Left forelimb (tissue), 1 donor: ENCODE measurements around the gene MACROH2A1.
A peak's percentile ranks its signal among the peaks of the same experiment; 100 is the strongest.

Experiments used
- DNase-seq: peaks from one replicate; pipeline ENCODE4 v3.0.0-alpha.2; 2018; ENCODE audit warnings: low spot score

The MACROH2A1 gene

GRCh38 chr5:135398855-135399793 is at the start of gene MACROH2A1:
TSS of gene MACROH2A1 (minus strand) at chr5:135399231. CDS start at chr5:135389093, 10,138 bp downstream.
- DNase-seq = peak; percentile 93

DNA sequence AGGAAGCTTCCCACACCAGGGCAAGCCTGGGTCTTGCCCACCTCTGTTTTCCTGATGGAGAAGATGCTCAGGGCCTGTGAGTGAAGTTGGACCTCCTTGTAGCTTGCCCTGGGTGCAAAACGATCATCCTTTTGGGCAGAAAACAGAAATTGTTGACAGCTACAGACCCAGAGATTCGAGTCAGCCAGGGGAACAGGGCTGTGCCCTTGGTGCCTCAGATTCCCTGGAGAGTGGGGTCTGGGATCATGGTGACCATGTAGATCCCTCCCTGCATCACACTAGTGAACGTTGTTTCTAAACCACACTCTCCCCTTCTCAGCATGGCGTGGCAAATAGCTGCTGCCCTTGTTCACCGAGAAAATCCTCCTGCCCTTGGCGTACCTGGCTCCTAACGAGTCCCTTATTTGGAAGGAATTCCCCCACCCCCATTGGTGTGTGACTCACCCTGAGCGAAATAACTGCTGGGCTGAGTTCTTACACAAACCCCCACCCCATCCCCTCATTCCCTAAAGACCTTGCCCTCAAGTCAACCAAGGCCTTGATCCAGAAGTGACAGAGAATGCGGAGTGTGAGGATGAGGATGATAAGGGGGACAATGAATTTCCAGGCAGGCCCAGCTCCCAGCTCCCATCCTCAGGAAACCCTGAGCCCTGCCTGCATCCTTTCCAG is 49.2 kb upstream of the MACROH2A1 start:
- DNase-seq = peak; percentile 50

DNA sequence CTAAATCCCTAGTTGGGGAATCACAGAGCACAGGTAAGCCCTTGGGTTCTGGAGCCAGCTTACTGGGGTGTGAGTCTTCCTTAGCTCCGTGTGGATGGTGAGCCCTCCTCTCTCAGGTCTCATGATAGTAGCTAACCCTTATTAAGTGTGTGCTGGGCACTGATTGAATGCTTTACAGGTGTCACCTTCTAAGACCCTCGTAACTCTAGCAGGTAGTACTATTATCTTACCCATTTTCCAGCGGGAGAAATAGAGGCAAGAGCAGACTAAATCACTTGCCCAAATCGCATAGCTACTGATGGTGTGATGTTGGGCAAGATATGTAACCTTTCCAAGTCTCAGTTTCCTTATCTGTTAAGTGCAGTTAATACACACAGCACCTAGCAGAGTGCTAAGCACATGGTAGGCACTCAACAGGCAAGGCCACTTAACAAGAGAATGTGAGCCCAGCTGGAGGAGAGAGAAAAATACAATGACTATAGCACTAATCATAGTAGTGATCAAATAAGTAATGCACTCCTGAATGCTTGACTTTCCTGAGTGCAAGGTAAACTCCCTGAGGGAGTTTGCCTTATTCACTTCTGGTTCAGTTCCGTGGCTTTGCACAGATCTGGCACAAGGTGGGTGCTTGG is 48.4 kb upstream of the MACROH2A1 start, which contains the start of gene DCANP1:
DCANP1 (minus strand) TSS at position 51 of the 632 bp plus-strand sequence. CDS start 240 bp downstream, outside the sequence.
- peak; percentile 30 for DNase-seq

- DNase-seq = peak; percentile 61
Observed at GRCh38 chr5:135446615-135447014, 47.6 kb upstream of the MACROH2A1 start.

DNA sequence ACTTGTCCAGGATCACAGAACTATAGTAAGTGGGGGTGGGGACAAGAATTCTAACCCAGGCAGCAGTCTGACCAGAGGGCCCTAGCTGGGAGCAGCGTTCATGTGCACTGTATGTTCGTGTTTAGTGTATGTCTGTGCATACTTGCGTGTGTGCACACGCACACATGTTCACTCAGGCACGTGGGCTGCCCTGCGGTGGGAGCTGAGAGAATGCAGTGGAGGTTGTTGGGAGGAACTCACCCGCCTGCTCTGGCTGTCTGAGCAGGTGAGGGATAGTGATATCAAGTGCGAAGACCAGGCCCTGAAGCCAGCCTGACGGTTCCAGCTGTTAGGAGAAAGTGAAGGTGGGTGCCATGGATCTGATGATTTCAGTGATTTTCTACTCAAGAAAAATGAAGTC is 47.2 kb upstream of the MACROH2A1 start:
- peak; percentile 58 for DNase-seq

DNA sequence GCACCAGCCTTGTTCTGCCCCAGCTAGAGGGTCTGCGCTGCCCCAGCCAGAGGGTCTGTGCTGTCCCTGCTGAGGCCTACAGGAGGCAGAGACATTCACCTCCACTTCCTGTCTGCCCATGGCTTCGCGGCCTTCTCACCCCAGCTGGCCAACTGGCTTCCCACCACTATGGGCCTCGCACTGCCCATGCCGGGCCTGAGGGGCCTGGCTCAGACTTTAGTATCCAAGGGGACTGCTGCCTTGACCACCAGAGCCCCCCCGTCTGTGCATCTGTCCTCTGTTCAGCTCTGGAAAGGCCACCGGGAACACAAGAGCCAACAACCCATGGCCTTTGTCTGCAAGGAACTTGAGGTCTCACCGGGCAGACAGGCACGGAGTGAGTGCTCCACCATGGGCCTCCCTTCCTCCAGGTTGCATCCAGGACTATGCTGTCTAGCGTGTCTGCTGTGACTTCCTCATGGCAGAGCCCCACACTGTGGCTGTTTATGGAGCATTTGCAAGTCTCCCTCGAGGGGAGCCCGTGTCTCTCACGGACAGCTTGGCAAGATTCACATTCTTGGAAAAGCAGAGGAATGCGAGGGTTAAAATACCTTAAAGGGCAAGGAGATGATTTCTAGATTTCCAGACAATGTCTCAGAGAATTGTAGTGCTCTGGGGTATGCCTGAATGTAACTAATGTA is 46.4 kb upstream of the MACROH2A1 start:
- DNase-seq = peak; percentile 57

GRCh38 chr5:135444881-135445280 is 45.9 kb upstream of the MACROH2A1 start:
- DNase-seq = peak; percentile 36

- DNase-seq = peak; percentile 55
Observed at GRCh38 chr5:135444360-135444759, 45.3 kb upstream of the MACROH2A1 start.

DNA sequence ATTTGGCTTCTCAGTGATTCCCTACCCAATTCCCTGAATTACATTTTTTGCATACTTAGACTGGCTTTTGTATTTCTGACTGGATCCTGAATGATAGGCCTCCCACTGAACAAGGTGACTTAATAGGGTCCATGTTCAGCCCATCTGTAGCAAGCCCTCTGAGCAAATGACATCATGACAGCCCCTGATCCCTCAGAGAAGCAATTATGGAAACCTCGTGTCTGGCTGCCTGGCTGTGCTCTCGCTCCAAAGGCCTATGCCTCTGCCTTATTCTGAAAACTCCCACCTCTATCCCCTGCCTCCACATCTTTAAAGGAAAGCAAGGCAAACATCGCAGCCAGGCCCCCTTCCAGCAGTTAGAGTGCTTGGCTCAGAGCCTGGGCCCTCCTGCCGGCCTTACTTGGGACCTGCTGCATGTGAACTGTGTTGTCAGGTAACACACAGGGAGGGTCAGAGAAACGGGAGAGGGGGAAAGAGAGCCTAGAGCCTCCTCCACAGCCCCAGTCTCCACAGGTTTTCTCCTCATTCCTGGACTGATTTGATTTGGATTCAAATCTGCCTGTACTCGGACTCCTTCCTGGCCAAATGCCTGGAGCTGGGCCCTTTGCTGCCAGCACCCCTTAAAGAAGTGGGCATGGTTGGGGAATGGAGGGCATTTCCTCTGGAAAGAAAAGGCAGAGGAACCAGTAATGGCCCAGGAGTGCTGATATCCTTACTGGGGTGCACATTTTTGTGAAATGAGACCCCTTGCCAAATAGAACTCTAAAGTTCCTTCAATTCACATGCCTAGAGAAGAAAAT is 44.3 kb upstream of the MACROH2A1 start:
- peak; percentile 62 for DNase-seq

DNA sequence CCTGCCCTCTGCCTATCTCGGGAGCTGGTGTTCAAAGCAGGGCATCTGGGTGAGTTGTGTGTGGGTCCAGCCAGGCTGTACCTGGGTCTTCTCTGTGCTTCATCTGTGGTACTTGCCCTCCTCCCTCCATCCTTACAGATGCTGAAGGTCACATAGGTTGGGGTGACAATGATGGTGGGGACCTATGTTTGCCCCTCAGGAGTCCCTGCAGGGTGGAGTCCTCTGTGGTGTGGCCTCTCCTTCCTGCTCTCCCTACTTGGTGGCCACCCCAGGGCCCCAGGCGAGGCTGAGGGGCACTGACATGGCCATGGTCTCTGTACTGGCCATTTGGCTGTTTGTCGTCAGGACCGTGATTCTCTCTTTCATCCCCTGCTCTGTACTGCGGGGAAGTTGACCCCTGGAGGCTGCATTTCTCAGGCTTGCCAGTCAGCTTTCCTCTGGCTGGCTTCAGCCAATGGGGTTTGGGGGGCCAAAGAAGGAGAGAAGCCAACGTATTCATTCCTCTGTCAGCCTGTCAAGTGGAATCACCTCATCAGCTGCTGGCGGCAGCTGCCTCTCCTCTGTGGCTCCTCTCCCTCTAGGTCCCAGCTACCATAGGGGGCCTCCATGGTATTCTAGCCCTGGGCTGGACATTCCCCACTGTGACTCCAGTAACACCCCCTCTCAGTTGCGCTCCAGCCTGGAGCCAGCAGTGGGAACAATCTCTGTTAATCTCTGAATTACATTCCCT is 43.6 kb upstream of the MACROH2A1 start:
- peak; percentile 59 for DNase-seq

GRCh38 chr5:135441919-135442318 is 42.9 kb upstream of the MACROH2A1 start:
- DNase-seq = no peak

DNA sequence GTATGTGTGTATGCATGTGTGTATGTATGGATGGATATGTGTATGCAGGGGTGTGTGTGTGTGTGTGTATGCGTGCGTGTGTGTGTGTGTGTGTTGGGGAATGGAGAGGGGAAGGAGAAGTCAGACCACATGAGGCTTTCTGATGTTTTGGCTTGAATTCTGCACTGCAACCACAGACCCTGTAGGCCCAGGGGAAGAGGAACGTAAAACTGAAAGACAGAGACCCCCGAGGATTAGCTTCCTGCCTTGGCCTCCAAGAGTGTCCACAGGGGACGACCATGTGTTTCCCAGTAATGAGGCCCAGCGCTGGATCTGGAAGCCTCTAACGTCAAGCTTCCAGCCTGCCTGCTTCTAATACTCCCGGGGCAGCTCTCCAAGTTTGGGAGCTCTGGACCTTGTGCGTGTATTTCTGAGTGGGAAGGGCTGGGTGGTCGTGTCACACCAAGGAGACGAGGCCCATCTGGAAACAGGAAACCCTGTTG is 42.4 kb upstream of the MACROH2A1 start:
- DNase-seq = peak; percentile 73

GRCh38 chr5:135440916-135441315 is 41.9 kb upstream of the MACROH2A1 start:
- peak; percentile 40 for DNase-seq

- peak; percentile 73 for DNase-seq
Observed at GRCh38 chr5:135439231-135440205, 40.5 kb upstream of the MACROH2A1 start.

- DNase-seq = peak; percentile 63
Observed at GRCh38 chr5:135438636-135439221, 39.7 kb upstream of the MACROH2A1 start.

- peak; percentile 84 for DNase-seq
Observed at GRCh38 chr5:135437796-135438560, 38.9 kb upstream of the MACROH2A1 start.

GRCh38 chr5:135437422-135437795 is 38.4 kb upstream of the MACROH2A1 start:
- peak; percentile 55 for DNase-seq

DNA sequence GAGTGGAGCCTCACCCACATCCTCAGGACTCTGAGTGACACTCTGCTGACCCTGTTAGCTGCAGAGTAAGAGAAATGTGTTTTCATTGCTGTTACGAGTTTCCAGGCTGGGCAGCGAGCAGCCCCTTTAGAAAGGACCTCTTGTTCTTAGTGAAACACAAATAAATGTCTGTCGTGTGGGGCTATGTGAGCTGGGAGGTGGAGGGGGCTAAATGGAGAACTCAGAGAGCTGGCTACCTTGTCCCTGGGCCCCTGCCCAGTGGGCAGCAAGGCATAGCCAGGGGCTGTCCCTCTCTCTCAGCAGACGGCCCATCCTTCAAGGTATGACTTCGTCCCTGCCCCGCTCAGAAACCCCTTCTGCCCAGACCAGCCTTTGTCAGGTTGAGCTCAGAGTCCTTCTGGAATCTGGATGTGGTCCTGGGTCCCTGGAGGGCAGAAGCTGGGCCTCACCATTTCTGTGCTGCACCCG is 38.0 kb upstream of the MACROH2A1 start:
- DNase-seq = no peak
